ENCODE measurements around the gene NEAT1. TPM values are rescaled to one million over a fixed set of nuclear protein-coding genes. Genes with fewer than 3 reads are reported as not detected.

Gene NEAT1
- total RNA-seq, 1 donor from 2014 or later = 64.8 TPM

DNA sequence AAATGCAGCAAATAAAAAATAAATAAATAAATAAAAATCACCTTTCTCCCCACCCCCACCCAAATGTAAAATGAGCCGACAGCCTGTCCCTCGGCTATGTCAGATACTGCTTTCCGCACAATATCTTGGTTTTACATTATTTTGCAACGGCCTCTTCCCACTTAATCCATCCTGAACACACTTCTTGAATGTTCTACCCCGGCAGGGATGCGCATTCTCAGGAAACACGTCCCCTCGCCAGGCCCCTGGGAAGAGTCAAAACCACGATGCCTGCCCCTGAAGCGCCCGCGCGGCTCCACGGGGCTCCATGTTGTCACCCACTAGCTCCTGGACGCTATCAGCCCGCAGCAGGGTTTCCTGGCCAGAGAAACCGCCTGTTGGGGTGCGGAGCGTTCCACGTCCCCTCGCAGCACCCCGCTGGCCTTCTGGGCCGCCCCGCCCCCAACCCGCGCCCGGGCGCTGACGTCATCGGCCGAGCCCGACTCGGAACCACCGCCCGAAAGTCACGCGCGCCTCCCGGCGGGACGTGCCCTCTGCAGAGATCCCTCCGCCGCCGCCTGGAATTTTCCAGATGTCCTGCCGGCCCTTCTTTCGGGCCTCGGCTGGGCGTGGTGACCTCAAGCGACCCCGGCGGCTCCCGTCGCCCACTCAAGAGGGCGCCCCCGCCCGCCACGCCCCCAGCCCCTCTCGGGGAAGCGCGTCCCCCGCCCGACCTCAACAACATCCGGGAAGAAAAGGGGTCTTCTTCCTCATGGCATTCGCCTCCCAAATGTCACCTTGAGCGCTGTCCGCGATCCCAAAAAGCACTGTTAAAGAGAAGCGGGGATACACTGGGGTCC lies 585 bp upstream of the NEAT1 start:
- peak; percentile 92 for DNase-seq (ENCODE audit: low read depth, low spot score)

DNA sequence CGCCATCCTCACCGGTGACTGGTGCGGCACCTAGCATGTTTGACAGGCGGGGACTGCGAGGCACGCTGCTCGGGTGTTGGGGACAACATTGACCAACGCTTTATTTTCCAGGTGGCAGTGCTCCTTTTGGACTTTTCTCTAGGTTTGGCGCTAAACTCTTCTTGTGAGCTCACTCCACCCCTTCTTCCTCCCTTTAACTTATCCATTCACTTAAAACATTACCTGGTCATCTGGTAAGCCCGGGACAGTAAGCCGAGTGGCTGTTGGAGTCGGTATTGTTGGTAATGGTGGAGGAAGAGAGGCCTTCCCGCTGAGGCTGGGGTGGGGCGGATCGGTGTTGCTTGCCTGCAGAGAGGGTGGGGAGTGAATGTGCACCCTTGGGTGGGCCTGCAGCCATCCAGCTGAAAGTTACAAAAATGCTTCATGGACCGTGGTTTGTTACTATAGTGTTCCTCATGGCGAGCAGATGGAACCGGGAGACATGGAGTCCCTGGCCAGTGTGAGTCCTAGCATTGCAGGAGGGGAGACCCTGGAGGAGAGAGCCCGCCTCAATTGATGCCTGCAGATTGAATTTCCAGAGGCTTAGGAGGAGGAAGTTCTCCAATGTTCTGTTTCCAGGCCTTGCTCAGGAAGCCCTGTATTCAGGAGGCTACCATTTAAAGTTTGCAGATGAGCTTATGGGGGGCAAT lies 1.1 kb downstream of the NEAT1 start:
- DNase-seq (ENCODE audit: low read depth, low spot score) = no peak

DNA sequence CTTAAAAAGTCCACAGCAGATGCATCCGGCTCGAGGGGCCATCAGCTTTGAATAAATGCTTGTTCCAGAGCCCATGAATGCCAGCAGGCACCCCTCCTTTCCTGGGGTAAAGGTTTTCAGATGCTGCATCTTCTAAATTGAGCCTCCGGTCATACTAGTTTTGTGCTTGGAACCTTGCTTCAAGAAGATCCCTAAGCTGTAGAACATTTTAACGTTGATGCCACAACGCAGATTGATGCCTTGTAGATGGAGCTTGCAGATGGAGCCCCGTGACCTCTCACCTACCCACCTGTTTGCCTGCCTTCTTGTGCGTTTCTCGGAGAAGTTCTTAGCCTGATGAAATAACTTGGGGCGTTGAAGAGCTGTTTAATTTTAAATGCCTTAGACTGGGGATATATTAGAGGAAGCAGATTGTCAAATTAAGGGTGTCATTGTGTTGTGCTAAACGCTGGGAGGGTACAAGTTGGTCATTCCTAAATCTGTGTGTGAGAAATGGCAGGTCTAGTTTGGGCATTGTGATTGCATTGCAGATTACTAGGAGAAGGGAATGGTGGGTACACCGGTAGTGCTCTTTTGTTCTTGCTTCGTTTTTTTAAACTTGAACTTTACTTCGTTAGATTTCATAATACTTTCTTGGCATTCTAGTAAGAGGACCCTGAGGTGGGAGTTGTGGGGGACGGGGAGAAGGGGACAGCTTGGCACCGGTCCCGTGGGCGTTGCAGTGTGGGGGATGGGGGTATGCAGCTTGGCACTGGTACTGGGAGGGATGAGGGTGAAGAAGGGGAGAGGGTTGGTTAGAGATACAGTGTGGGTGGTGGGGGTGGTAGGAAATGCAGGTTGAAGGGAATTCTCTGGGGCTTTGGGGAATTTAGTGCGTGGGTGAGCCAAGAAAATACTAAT lies 1.9 kb downstream of the NEAT1 start:
- no peak for DNase-seq (ENCODE audit: low read depth, low spot score)

DNA sequence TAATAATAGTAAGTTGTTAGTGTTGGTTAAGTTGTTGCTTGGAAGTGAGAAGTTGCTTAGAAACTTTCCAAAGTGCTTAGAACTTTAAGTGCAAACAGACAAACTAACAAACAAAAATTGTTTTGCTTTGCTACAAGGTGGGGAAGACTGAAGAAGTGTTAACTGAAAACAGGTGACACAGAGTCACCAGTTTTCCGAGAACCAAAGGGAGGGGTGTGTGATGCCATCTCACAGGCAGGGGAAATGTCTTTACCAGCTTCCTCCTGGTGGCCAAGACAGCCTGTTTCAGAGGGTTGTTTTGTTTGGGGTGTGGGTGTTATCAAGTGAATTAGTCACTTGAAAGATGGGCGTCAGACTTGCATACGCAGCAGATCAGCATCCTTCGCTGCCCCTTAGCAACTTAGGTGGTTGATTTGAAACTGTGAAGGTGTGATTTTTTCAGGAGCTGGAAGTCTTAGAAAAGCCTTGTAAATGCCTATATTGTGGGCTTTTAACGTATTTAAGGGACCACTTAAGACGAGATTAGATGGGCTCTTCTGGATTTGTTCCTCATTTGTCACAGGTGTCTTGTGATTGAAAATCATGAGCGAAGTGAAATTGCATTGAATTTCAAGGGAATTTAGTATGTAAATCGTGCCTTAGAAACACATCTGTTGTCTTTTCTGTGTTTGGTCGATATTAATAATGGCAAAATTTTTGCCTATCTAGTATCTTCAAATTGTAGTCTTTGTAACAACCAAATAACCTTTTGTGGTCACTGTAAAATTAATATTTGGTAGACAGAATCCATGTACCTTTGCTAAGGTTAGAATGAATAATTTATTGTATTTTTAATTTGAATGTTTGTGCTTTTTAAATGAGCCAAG lies 2.7 kb downstream of the NEAT1 start:
- DNase-seq (ENCODE audit: low read depth, low spot score) = no peak

DNA sequence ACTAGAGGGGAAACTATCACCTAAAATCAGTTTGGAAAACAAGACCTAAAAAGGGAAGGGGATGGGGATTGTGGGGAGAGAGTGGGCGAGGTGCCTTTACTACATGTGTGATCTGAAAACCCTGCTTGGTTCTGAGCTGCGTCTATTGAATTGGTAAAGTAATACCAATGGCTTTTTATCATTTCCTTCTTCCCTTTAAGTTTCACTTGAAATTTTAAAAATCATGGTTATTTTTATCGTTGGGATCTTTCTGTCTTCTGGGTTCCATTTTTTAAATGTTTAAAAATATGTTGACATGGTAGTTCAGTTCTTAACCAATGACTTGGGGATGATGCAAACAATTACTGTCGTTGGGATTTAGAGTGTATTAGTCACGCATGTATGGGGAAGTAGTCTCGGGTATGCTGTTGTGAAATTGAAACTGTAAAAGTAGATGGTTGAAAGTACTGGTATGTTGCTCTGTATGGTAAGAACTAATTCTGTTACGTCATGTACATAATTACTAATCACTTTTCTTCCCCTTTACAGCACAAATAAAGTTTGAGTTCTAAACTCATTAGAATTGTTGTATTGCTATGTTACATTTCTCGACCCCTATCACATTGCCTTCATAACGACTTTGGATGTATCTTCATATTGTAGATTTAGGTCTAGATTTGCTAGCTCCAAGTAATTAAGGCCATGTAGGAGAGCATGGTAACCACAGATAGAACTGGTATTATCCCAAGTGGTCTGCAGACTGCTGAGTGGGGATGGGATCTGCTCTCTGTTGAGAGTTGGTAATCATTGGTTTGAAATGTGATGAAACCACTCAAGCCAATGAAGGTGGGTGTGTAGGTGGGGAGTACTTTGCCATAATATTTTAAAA lies 3.6 kb downstream of the NEAT1 start:
- no peak for DNase-seq (ENCODE audit: low read depth, low spot score)

DNA sequence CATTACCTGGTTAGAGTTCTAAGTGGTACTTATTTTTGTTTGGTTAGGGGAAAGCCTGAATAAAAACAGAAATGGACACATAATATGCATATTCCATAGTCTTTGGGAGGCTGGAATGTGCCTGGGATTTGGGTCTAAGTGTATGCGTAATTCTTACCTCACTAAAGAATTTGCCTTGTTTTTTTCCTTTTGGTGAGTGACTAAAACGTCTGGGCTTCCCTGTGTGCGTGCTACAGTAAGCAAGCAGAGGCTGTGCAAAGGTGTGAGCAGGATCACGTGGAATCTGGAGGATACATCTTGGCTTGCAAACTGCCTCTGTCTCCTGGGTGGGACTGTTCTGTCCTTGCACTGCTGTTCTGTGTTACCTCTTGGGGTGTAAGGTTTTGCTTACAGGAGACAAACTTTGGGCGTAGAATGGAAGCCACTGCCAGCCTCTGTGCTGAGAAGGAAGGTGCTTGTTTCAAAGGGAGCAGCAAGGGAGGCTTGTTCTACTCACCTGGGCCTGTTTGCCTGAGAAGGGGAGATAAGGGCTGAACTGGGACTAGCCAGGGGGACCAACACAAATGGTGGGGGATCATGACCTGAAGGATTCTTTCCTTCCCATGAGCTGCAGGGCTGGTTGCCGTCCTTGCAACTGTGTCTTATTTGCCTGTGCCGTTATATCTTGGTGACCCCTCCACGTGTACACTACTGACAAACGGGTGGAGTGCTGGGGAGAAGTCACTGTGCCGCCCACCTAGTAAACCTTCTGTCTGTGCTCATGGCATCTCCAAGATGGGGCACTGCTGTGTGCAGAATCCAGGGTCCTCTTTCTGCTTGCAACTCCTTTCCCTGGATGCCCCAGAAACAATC lies 4.5 kb downstream of the NEAT1 start:
- DNase-seq (ENCODE audit: low read depth, low spot score) = no peak

DNA sequence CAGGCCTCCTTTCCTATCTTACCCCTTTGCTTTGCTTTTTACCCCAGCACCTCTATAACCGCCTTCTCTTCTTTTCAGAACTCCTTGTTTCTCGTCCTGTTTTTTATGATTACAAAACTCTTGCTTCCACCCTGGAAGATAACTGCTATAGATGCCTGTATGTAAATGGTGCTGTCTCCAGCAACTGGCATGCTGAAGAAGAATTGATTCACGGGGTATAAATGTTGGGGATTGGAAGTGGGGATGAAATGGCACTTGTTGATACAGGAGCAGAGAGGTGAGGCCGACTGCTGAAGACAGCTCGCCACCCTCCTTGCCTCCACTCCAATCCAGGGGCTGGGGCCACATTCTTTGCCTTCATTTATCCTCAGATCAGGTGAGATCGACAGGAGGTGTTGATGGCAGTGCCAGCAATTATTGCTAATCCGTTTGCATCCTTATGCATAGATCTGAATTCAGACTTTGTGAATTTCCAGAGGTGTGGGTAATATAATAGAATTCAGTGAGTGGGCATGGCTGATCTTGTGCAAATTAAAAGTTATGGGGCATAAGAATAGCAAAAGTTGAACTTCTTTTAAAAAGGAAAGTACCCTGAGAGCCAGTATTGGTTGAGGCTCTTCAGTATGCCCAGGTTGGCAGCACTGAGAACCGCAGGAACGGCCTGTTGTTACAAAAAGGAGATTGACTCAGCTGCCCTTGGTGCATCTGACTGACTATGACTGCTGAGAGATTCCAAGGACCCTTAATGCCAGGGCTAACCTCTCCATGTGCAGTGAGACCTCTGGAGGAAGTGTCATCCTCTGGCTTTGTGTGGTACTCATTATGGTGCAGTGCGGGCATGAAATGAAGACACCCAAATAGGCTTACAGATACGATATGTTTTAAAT lies 5.3 kb downstream of the NEAT1 start:
- DNase-seq (ENCODE audit: low read depth, low spot score) = no peak

DNA sequence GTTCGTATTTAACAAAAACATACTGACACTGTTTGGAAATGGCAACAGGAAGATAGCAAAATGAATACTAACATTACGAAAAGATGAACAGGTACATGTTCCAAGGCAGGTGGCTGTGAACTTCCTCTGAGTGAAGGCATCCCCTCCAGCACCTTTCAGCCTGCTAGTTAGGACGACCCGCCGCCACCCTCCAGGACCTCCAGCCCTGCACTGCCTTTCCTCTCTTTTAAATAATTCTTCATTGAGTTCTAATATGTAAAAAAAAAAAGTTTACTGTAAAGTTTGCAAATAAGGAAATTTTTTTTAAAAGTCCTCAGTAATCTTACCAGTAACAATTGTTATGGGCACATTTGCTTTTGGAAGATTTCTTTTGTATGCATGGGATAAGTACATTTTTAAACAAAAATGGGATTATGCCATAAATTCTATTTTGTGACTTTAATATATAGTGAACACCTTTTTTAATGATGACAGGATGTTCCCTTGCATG lies 6.0 kb downstream of the NEAT1 start:
- no peak for DNase-seq (ENCODE audit: low read depth, low spot score)

DNA sequence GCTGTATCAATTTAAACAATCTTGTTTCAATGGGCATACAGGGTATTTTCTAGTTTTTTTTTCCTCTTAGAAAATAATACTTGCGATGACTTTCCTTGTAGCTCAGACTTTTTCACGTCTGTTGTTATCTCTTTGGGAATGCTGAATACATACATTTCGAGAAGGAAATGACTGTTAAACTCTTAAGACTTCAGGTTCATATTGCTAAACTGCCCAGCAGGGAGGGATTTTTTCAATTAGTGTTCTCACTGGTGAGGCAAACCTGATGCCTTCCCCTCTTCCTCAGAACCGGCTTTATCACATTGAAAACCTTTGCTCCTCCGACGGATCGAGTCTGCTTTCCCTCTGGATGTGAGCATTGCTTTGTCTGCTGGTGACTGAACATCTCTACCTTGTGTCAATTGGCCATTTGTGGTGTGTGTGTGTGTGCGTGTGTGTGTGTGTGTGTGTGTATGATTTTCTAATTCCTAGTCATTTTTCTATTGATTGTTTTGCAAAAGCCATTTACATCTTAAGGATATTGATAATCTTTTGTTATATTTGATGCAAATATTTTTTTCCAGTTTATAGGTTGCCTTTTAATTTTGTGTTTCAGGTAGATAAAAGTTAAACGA lies 6.6 kb downstream of the NEAT1 start:
- DNase-seq (ENCODE audit: low read depth, low spot score) = no peak

DNA sequence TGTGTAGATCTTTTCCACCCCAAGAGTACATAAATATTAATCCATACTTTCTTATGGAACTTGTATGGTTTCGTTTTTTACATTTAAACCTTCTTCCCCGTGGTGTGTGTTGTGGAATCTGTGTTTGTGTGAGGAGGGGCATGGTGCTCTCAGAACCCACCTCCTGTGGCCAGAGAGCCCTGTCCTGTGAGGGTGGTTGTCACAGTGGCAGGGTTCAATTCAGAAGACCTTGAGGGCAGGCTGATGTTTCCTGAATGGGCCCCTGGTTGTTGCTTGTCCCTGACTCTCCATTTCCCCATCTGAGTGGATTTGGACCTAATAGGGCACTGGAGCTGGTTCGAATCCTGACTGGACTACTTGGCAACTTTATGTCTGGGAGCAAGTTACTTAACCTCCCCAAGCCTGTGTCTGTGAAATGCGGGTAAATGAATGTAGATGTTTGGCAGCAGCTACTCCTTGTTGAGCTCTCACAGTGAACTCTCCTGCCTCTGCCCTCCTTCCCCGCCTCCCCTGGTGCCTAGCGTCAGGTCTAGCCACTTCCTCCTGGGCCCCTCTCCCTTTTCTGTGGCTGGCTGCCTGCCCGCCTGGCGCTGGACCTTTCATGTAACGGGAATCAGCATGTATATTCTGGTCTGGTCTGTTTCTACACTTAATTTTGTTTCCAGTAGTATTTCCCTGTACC lies 7.3 kb downstream of the NEAT1 start:
- DNase-seq (ENCODE audit: low read depth, low spot score) = no peak

DNA sequence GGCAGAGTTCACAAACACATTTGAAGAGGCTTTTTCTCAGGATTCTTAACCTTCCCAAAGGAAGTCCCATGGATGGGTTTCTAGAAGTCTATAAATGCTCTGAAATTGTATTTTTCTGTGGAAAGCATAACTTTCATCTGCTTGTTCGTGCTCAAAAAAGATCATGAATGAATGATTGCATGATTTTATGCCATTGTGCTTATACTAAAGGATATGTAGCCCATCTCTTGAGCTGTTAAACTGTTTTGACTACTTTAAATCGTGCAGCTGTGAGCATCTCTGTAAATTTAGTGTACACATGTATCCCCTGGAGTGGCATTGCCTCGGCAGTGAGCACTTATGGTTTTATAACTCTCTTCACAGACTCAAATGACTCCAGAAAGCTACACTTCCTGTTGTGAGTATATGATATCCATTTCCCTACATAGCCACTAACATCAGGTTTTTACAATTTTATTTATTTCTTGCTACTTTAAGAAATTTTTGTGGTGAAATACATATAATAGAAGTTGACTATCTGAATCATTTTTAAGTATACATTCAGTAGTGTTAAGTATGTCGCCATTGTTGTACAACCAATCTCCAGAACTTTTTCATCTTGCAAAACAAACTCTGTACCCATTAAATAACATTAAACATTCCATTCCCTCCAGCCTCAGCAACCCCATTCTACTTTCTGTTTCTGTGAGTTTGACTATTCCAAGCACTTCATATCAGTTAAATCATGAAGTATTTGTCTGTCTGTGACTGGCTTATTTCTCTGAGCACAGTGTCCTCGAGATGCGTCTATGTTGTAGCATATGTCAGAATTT lies 8.0 kb downstream of the NEAT1 start:
- DNase-seq (ENCODE audit: low read depth, low spot score) = no peak

DNA sequence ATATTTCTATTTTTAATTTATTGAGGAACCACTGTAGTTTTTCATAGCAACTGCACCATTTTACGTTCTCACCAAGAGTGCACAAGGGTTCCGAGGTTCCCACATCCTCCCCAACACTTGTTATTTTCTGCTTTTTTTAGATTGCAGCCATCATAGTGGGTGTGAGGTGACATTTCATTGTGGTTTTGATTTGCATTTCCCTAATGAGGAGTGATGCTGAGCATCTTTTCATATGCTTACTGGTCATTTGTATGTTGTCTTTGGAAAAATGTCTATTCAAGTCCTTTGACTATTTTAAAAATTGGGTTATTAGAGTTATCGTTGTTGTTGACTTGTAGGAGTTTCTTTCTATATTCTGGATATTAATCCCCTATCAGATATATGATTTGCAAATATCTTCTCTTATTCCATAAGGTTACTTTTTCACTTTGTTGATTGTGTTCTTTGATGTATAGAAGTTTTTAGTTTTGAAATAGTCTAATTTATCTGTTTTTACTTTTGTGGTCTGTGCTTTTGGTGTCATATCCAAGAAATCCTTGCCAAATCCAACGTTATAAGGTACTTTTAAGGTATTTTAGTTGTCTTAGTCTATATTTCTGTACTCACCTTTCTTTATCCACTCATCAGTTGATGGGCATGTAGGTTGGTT lies 9.0 kb downstream of the NEAT1 start:
- no peak for DNase-seq (ENCODE audit: low read depth, low spot score)

DNA sequence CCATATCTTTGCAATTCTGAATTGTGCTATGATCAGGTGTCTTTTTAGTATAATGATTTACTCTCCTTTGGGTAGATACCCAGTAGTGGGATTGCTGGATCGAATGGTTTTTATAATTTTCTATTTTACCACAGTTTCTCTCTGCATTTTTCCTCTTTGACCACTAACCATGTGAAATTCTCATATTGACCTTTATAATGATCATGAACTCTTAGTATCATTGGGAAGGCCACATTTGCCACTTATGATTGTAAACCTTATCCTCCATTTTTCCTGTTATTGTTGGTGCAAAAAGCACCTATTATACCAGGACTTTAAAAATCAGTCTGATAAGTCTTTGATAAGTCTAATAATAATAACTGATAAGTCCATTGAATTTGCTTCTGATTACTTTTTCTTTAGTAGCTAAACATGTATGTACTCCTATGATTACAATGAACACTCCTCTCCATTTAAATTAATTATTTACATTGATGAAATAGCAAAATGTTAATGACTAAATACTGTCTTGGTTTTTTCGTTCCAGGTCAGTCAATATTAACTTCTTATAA lies 9.6 kb downstream of the NEAT1 start:
- no peak for DNase-seq (ENCODE audit: low read depth, low spot score)

DNA sequence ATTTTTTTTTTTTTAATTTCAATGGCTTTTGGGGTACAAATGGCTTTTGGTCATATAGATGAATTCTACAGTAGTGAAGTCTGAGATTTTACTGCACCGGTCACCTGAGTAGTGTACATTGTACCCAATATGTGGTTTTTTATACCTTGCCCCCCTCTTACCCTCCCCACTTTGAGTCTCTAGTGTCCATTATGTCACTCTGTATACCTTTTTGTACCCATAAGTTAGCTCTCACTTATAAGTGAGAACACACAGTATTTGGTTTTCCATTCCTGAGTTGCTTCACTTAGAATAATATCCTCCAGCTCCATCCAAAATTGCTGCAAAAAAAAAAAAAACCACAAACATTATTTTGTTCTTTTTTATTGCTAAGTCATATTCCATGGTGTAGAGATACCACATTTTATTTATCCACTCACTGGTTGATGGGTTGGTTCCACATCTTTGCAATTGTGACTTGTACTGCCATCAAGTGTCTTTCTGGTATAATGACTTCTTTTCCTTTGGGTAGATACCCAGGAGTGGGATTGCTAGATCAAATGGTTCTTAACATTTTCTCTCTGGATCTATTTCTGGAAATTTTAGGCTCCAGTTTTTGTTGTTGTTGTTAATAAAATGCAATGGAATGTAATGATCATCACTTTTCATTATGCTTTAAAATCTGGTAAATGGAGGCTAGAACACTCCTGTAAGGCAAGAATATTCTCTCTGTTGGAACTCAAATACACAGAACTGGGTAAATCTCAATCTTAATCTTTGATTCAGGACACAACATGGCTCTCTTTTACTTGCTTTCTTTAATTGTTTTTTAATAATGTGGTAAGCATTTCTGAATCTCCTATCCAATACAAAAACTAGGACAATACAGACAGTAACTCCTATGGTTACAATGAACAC lies 10.3 kb downstream of the NEAT1 start:
- no peak for DNase-seq (ENCODE audit: low read depth, low spot score)
